ENCODE data around the gene ABHD17A. TPM values are rescaled to one million over a fixed set of nuclear protein-coding genes. Genes with fewer than 3 reads are reported as not detected.

Gene ABHD17A
- total and polyA plus RNA-seq, 9 of the 15 experiments (the other 6 are each of a cell fraction or from before 2014, with no cell fraction given): 0.04 to 135 (median 21.8) TPM; not detected in 1

GRCh38 chr19:1859331-1859781 is 25.9 kb downstream of the ABHD17A start:
- Histone ChIP-seq H3K9ac (ENCODE audit: insufficient read depth in 1 of 2, low read depth in 2 of 2, low read length in 2 of 2) (peak overlapping the region in 1 of 2 experiments; percentile 97; a peak in 2 of 4 replicates), H3K9me1 (ENCODE audit: control insufficient read depth, insufficient read depth, low read length) (peaks cover 5% of the 10 kb centered on the region), H3K4me1 (replicated peaks in 1 of 2; ENCODE audit: control insufficient read depth in 2 of 2, insufficient read depth in 2 of 2, low read length in 2 of 2) (peaks cover 53 to 83% of the 10 kb centered on the region in 2 experiments), H3K4me2 (ENCODE audit: insufficient read depth, low read length) (peak overlapping the region; percentile 82), H3K79me2 (ENCODE audit: control insufficient read depth, insufficient read depth, low read length) (peaks cover 86% of the 10 kb centered on the region), H3K4me3 (peak overlapping the region; percentile 95; the same call in 1 of the 2 replicates), H2AFZ (ENCODE audit: low read depth, low read length) (no peak overlapping the region), H4K20me1 (replicated peaks; ENCODE audit: control insufficient read depth, insufficient read depth, low read length) (peaks cover 30% of the 10 kb centered on the region), H3K27me3 (ENCODE audit: control insufficient read depth in 2 of 2, insufficient read depth in 2 of 2, low read length in 2 of 2) (no peaks in the 10 kb centered on the region), H3K27ac (ENCODE audit: extremely low read depth, low read depth, low read length) (peak overlapping the region; percentile 58; the same call in 1 of the 3 replicates), H3K36me3 (ENCODE audit: control insufficient read depth, insufficient read depth, low read length) (peaks cover 2% of the 10 kb centered on the region; the same call in 1 of the 3 replicates), H3K9me3 (replicated peaks; ENCODE audit: control insufficient read depth, insufficient read depth, low read depth, low read length) (no peaks in the 10 kb centered on the region)
- ATAC-seq (no peak), FAIRE-seq (peak; percentile 70), DNase-seq (ENCODE audit: extremely low read depth in 1 of 4, low spot score in 3 of 4) (peak in 1 of 4 experiments; percentile 54)
- in situ Hi-C loops (cut with MboI) (no loop called here), intact Hi-C loops (cut with micrococcal nuclease) (no loop called here)
- no TSS peak for BruUV-seq (replicated peaks)
- CTCF ChIA-PET (ENCODE audit: low intra/inter-chr PET ratio): no interaction called here
- 12% methylated on average over 12 of the region's 18 CpGs for WGBS (ENCODE audit: insufficient coverage, low coverage, missing lambda C conversion rate)
- POLR2A ChIA-PET: no interaction called here
- no peak for TF ChIP-seq ZNF239 (CRISPR knock-in tag; IDR thresholded peaks at IDR 0.05)
- TF ChIP-seq, protein P1, sequence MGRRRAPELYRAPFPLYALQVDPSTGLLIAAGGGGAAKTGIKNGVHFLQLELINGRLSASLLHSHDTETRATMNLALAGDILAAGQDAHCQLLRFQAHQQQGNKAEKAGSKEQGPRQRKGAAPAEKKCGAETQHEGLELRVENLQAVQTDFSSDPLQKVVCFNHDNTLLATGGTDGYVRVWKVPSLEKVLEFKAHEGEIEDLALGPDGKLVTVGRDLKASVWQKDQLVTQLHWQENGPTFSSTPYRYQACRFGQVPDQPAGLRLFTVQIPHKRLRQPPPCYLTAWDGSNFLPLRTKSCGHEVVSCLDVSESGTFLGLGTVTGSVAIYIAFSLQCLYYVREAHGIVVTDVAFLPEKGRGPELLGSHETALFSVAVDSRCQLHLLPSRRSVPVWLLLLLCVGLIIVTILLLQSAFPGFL (CRISPR knock-in tag; IDR thresholded peaks at IDR 0.05): no peak
- no peak for TF ChIP-seq SLC30A9 (CRISPR knock-in tag; IDR thresholded peaks at IDR 0.05)
- TF ChIP-seq KAT7 (CRISPR knock-in tag; IDR thresholded peaks at IDR 0.05; ENCODE audit: borderline replicate concordance): 0 out of 2 replicates have a peak, but pooled peaks have one; percentile 5
- TF ChIP-seq ZNF146 (CRISPR knock-in tag; IDR thresholded peaks at IDR 0.05; ENCODE audit: unreplicated experiment): no peak
- no peak for TF ChIP-seq RBM22 (IDR thresholded peaks at IDR 0.05; ENCODE audit: low read depth, low read length, poor library complexity, severe bottlenecking)
- TF ChIP-seq NR2C1 (IDR thresholded peaks at IDR 0.05): no peak
- TF ChIP-seq NR2C1 (tag; IDR thresholded peaks at IDR 0.05): no peak
- TF ChIP-seq OTX1 (CRISPR knock-in tag; IDR thresholded peaks at IDR 0.05): no peak
- TF ChIP-seq MAFG (tag; conservative IDR thresholded peaks at IDR 0.05): no peak
- TF ChIP-seq L3MBTL2 (IDR thresholded peaks at IDR 0.05): no peak
- no peak for TF ChIP-seq ELF1 (tag; IDR thresholded peaks at IDR 0.05)
- TF ChIP-seq CTCF (IDR thresholded peaks at IDR 0.05 in 2 of 3, conservative IDR thresholded peaks at IDR 0.05 in 1 of 3; ENCODE audit: insufficient read depth in 2 of 3, low read depth in 1 of 3, low read length in 3 of 3): 0 out of 6 replicates have a peak, but pooled peaks of 1 of the 3 experiments have one; percentile 1
- no peak for TF ChIP-seq MXD1 (CRISPR knock-in tag; IDR thresholded peaks at IDR 0.05; ENCODE audit: borderline replicate concordance, poor library complexity, severe bottlenecking)
- no peak for TF ChIP-seq SP1 (CRISPR knock-in tag; IDR thresholded peaks at IDR 0.05)
- peak; percentile 30; the same call in 1 of the 2 replicates for TF ChIP-seq ZEB2 (IDR thresholded peaks at IDR 0.05)
- no peak for TF ChIP-seq BRD4 (IDR thresholded peaks at IDR 0.05)
- no peak for TF ChIP-seq KDM4B (IDR thresholded peaks at IDR 0.05; ENCODE audit: borderline replicate concordance in 2 of 2, low read depth in 1 of 2)
- no peak for TF ChIP-seq ZNF445 (CRISPR knock-in tag; IDR thresholded peaks at IDR 0.05; ENCODE audit: low read depth)
- TF ChIP-seq PHF20 (IDR thresholded peaks at IDR 0.05; ENCODE audit: partially characterized antibody): no peak
- 0 out of 4 replicates have a peak, but pooled peaks of 1 of the 2 experiments have one; percentile 39 for TF ChIP-seq HDAC1 (IDR thresholded peaks at IDR 0.05)
- TF ChIP-seq ZBTB7A (IDR thresholded peaks at IDR 0.05; ENCODE audit: borderline replicate concordance, control insufficient read depth, low read depth, low read length): no peak

All from K562 (cell line).